B cell (primary cell): ENCODE results near the gene KDF1. TPM values are rescaled to one million over a fixed set of nuclear protein-coding genes. Genes with fewer than 3 reads are reported as not detected.
"Not testable (repeated sequence)": the region's sequence is repeated elsewhere in the genome, so short reads cannot be mapped to it uniquely, and the experiment has no call there.

Experiments used
- ATAC-seq: fragments of 200-7000 bp; cut with Tn5 transposase; one replicate; pipeline ENCODE4 v1.10.0; 2021; ENCODE audit warnings: low read depth, mild to moderate bottlenecking, moderate number of reproducible peaks, moderate library complexity
- CTCF ChIA-PET: fragments of 350-600 bp; sonication (Branson Sonifier 250); formaldehyde crosslinking; loops from one replicate; lab custom pipeline; 2021; ENCODE audit warnings: antibody characterized with exemption, inconsistent platforms; lab: Charles Lee
- POLR2A ChIA-PET: fragments of 350-600 bp; sonication (Branson Sonifier 250); formaldehyde crosslinking; loops from one replicate; lab custom pipeline; 2021; ENCODE audit warnings: antibody characterized with exemption; lab: Charles Lee
- DNase-seq: peaks from one replicate; pipeline ENCODE4 v3.0.0; 2013
- H2AFZ ChIP-seq: 2 replicates; pipeline ENCODE4 v1.6.1; 2012; ENCODE audit warnings: mild to moderate bottlenecking, low read depth, low read length; ENCODE audit not compliant: insufficient read depth, poor library complexity, severe bottlenecking
- H3K27ac ChIP-seq, 2 donors: 1 replicate in 1 of 2; 2 replicates in 1 of 2; pipeline ENCODE4 v1.5.1; 2012 to 2013; ENCODE audit warnings: low read length in 2 of 2, mild to moderate bottlenecking in 2 of 2, moderate library complexity in 1 of 2
- H3K27me3 ChIP-seq, 4 experiments: fragments of 200-600 bp in 1 of 4; sonication (generic) in 1 of 4; replicated peaks in 1 of 4; 1 replicate in 2 of 4; 2 replicates in 2 of 4; pipeline versions ENCODE4 v1.6.1 to v1.7.0; 2013 to 2016; ENCODE audit warnings: low read length in 3 of 4, mild to moderate bottlenecking in 2 of 4, mixed read lengths in 1 of 4, moderate library complexity in 1 of 4; ENCODE audit not compliant: insufficient read depth in 4 of 4, control insufficient read depth in 3 of 4; ENCODE audit errors: control extremely low read depth in 1 of 4
- H3K36me3 ChIP-seq, 2 experiments: replicated peaks in 1 of 2; 1 replicate in 1 of 2; 2 replicates in 1 of 2; pipeline versions ENCODE4 v1.6.1 to v1.7.1; 2013; ENCODE audit warnings: low read length in 1 of 2; ENCODE audit not compliant: insufficient read depth in 2 of 2, control insufficient read depth in 1 of 2; ENCODE audit errors: control extremely low read depth in 1 of 2, extremely low read depth in 1 of 2
- H3K4me1 ChIP-seq, 2 donors: fragments of 200-600 bp in 1 of 2; sonication (generic) in 1 of 2; 1 replicate in 1 of 2; 2 replicates in 1 of 2; pipeline versions ENCODE4 v1.5.1 to v1.6.1; 2013 to 2017; ENCODE audit warnings: low read length in 2 of 2; ENCODE audit not compliant: control insufficient read depth in 2 of 2, insufficient read depth in 2 of 2
- H3K4me2 ChIP-seq: replicated peaks from 2 replicates; pipeline ENCODE3; 2012; ENCODE audit warnings: mild to moderate bottlenecking, low read depth, low read length; ENCODE audit not compliant: poor library complexity, severe bottlenecking
- H3K4me3 ChIP-seq, 5 experiments: fragments of 200-600 bp in 1 of 5; sonication (generic) in 1 of 5; 1 replicate in 3 of 5; 2 replicates in 2 of 5; pipeline versions ENCODE4 v1.5.1 to v1.7.0; 2011 to 2016; ENCODE audit warnings: low read length in 4 of 5, mild to moderate bottlenecking in 4 of 5, low read depth in 2 of 5, control low read depth in 1 of 5, moderate library complexity in 1 of 5; ENCODE audit not compliant: insufficient read depth in 1 of 5; ENCODE audit errors: control extremely low read depth in 1 of 5, extremely low read depth in 1 of 5
- H3K79me2 ChIP-seq: fragments of 200-600 bp; sonication (generic); one replicate; pipeline ENCODE4 v1.6.0; 2016; ENCODE audit warnings: low read length; ENCODE audit not compliant: control insufficient read depth, insufficient read depth
- H3K9ac ChIP-seq: fragments of 200-600 bp; sonication (generic); 2 replicates; pipeline ENCODE4 v1.6.1; 2017; ENCODE audit warnings: mild to moderate bottlenecking, low read length, moderate library complexity
- H3K9me3 ChIP-seq, 3 donors: one replicate each; pipeline versions ENCODE4 v1.6.1 to v1.7.1; 2013; ENCODE audit warnings: low read length in 2 of 3; ENCODE audit not compliant: control insufficient read depth in 2 of 3, insufficient read depth in 1 of 3; ENCODE audit errors: control extremely low read depth in 1 of 3
- H4K20me1 ChIP-seq: 2 replicates; pipeline ENCODE4 v1.6.0; 2012; ENCODE audit warnings: mild to moderate bottlenecking, low read length; ENCODE audit not compliant: insufficient read depth, control insufficient read depth, poor library complexity, severe bottlenecking
- H3K27ac Mint-ChIP-seq: one replicate; pipeline ENCODE4 v1.8.0; 2021; ENCODE audit warnings: mixed read lengths
- H3K27me3 Mint-ChIP-seq: one replicate; pipeline ENCODE4 v1.8.0; 2021; ENCODE audit warnings: mixed read lengths
- H3K4me1 Mint-ChIP-seq: one replicate; pipeline ENCODE4 v1.8.0; 2021; ENCODE audit warnings: mixed read lengths
- H3K4me3 Mint-ChIP-seq: one replicate; pipeline ENCODE4 v1.8.0; 2021; ENCODE audit warnings: mixed read lengths
- H3K9me3 Mint-ChIP-seq: one replicate; pipeline ENCODE4 v1.8.0; 2022; ENCODE audit warnings: mixed read lengths; ENCODE audit not compliant: insufficient read depth
- CTCF ChIP-seq: fragments of 200-600 bp; IDR thresholded peaks from one replicate; pipeline ENCODE4 v1.8.0; 2022; ENCODE audit warnings: antibody characterized with exemption, mild to moderate bottlenecking
- EZH2 ChIP-seq: IDR thresholded peaks from 2 replicates; pipeline ENCODE4 v1.6.1; 2012; ENCODE audit warnings: borderline replicate concordance, low read depth, mild to moderate bottlenecking, moderate library complexity, low read length; ENCODE audit not compliant: insufficient read depth, poor library complexity, severe bottlenecking
- WGBS: methylation state at CpG from one replicate; pipeline ENCODE4 v1.1.5; 2013; ENCODE audit warnings: missing lambda C conversion rate; ENCODE audit not compliant: insufficient coverage; 5-methylcytosine and 5-hydroxymethylcytosine counted together
- intact Hi-C: fragments of 100-400 bp; cut with micrococcal nuclease; formaldehyde crosslinking; loops from one replicate; pipeline ENCODE4 v1.10.0; 2022
- polyA plus RNA-seq: library from polyadenylated mRNA; depleted of rRNA; stranded (reverse); fragments of >200 nt; gene quantifications from 2 replicates; pipeline ENCODE4 v1.2.3, GENCODE V29; 2012
- total RNA-seq, 2 donors: library from RNA; stranded (reverse); fragments of 120-200 nt in 1 of 2; gene quantifications; 1 replicate in 1 of 2; 2 replicates in 1 of 2; pipeline versions ENCODE4 v1.2.3 to v1.2.4, GENCODE V29; 2013 to 2022

The KDF1 gene
- total and polyA plus RNA-seq, 2 donors (not counting 1 experiment from before 2014, with no cell fraction given) = 0.74 to 2.6 TPM

DNA sequence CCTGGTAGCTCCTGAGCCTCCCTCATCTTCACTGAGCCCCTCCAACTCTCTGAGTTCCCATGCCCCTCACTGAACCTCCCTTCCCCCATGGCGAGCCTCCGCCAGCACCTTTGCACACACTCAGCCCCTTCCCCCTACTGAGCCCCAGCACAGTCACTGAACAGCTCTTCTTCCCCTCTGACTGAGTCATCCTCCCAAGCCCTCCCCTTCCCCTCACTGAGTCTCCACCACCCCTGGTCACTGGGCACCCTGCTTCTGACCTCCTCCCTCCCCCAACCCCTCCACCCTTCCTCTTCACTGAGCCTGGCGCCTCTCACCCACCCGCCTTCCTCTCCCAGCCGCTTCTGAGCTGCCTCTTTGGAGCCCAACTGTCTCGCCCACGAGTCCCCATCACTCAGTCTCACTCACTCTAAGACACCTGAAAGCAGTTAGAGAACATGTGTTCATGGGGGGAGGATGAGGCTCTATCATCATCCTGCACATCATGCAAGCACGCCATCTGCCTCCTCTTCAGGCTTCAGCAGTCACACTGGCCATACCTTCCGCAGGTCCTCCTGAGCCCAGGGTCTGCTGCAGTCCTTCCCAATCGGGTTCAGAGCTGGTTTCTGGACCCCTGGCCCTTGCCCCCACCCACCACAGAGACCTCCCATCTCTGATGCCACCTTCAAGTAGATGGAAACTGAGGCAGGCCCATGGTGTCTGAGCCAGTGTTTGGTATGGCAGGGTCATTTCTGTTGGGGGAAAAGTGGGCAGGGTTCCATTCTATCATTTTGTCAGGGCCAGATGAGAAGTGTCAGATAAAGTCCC is 31.2 kb upstream of the KDF1 start:
- Histone ChIP-seq H4K20me1 (no peaks in the 10 kb centered on the region), H2AFZ (no peak overlapping the region), H3K79me2 (no peaks in the 10 kb centered on the region), H3K9ac (no peak overlapping the region), H3K4me1 (peaks cover 13% of the 10 kb centered on the region in 2 donors), H3K27ac (no peak overlapping the region), H3K9me3 (peaks cover 0 to 13% (median 0%) of the 10 kb centered on the region in 3 donors), H3K4me2 (no peak overlapping the region), H3K27me3 (peaks cover 0 to 45% (median 26%) of the 10 kb centered on the region in 4 experiments), H3K4me3 (no peak overlapping the region), H3K36me3 (no peaks in the 10 kb centered on the region)
- Mint-ChIP-seq H3K4me3 (peak overlapping the region; percentile 14), H3K27ac (no peak overlapping the region), H3K4me1 (peaks cover 14% of the 10 kb centered on the region), H3K9me3 (no peaks in the 10 kb centered on the region), H3K27me3 (peaks cover 36% of the 10 kb centered on the region)
- intact Hi-C loops = no loop called here
- ChIA-PET CTCF (no interaction called here), POLR2A (interaction anchor here (0.6 kb wide), 1 partner anchor 813 kb away, joined by 3 read pairs; no protein-coding TSS in a partner anchor)
- DNase-seq (peak; percentile 23), ATAC-seq (no peak)
- no peak for TF ChIP-seq EZH2
- no peak for TF ChIP-seq CTCF
- 70% methylated on average over 6 of the region's 10 CpGs for WGBS

GRCh38 chr1:26989403-26990109 is 29.3 kb upstream of the KDF1 start:
- Histone ChIP-seq H3K4me1 (peaks cover 9 to 10% of the 10 kb centered on the region in 2 donors), H3K27me3 (peaks cover 0 to 26% (median 10%) of the 10 kb centered on the region in 4 experiments)
- peaks cover 30% of the 10 kb centered on the region for H3K27me3 Mint-ChIP-seq
- H3K27ac ChIP-seq, H4K20me1 ChIP-seq, H3K79me2 ChIP-seq, H3K9me3 ChIP-seq, ATAC-seq, H3K36me3 ChIP-seq, H3K4me3 ChIP-seq, H3K4me2 ChIP-seq, H3K27ac Mint-ChIP-seq, POLR2A ChIA-PET, H3K4me3 Mint-ChIP-seq, H2AFZ ChIP-seq, intact Hi-C loops, H3K9ac ChIP-seq, H3K9me3 Mint-ChIP-seq, DNase-seq: not testable (repeated sequence)
- H3K4me1 Mint-ChIP-seq = peaks cover 13% of the 10 kb centered on the region
- CTCF ChIA-PET = interaction anchor here (1.8 kb wide), 1 partner anchor 8 kb away, joined by 10 read pairs; no protein-coding TSS in a partner anchor
- WGBS = 85% methylated on average over 9 of the region's 12 CpGs
